GM18951 (cell line): ENCODE measurements around the gene NCKAP5.

Source experiments
- POLR2A ChIP-seq: IDR thresholded peaks from 4 replicates; pipeline ENCODE4 v1.6.1; 2011; ENCODE audit warnings: mild to moderate bottlenecking; ENCODE audit not compliant: insufficient read length, insufficient read depth; ENCODE audit errors: extremely low read depth
- in situ Hi-C: fragments of 300-500 bp; cut with MboI; formaldehyde crosslinking; loops from one replicate; pipeline ENCODE4 v1.12.0; 2022; ENCODE audit warnings: low sequenced_read_pairs, mixed read lengths, inconsistent platforms; ENCODE audit not compliant: unreplicated experiment

Gene NCKAP5

GRCh38 chr2:132656266-132656975 is 911.8 kb downstream of the NCKAP5 start:
- no peak for TF ChIP-seq POLR2A
- in situ Hi-C loops = no loop called here

- in situ Hi-C loops = no loop called here
- TF ChIP-seq POLR2A = no peak
Measured at GRCh38 chr2:132654968-132655367, 913.3 kb downstream of the NCKAP5 start.

GRCh38 chr2:132654335-132654734 is 913.9 kb downstream of the NCKAP5 start:
- no peak for TF ChIP-seq POLR2A
- in situ Hi-C loops = no loop called here

- in situ Hi-C loops = no loop called here
- no peak for TF ChIP-seq POLR2A
Measured at GRCh38 chr2:132652474-132652873, 915.8 kb downstream of the NCKAP5 start.

GRCh38 chr2:132651115-132652045 is 916.9 kb downstream of the NCKAP5 start:
- TF ChIP-seq POLR2A = no peak
- in situ Hi-C loops = no loop called here

GRCh38 chr2:132646540-132647108 is 921.6 kb downstream of the NCKAP5 start:
- in situ Hi-C loops = no loop called here
- TF ChIP-seq POLR2A = no peak

- TF ChIP-seq POLR2A = no peak
Measured at GRCh38 chr2:132645722-132646539, 922.3 kb downstream of the NCKAP5 start.

GRCh38 chr2:132645176-132645575 is 923.1 kb downstream of the NCKAP5 start:
- no peak for TF ChIP-seq POLR2A
- in situ Hi-C loops = no loop called here

More at GRCh38 chr2:132645722-132646539, 922.3 kb downstream of the NCKAP5 start:
- in situ Hi-C loops = no loop called here

- no peak for TF ChIP-seq POLR2A
Measured at GRCh38 chr2:132642415-132642814, 925.8 kb downstream of the NCKAP5 start.

GRCh38 chr2:132641819-132642218 is 926.4 kb downstream of the NCKAP5 start:
- in situ Hi-C loops = no loop called here
- TF ChIP-seq POLR2A = no peak

More at GRCh38 chr2:132642415-132642814, 925.8 kb downstream of the NCKAP5 start:
- in situ Hi-C loops = no loop called here

- in situ Hi-C loops = no loop called here
- no peak for TF ChIP-seq POLR2A
Measured at GRCh38 chr2:132640116-132640515, 928.1 kb downstream of the NCKAP5 start.

GRCh38 chr2:132638313-132639040 is 929.8 kb downstream of the NCKAP5 start:
- in situ Hi-C loops = no loop called here
- TF ChIP-seq POLR2A = no peak

GRCh38 chr2:132636346-132636745 is 931.9 kb downstream of the NCKAP5 start:
- in situ Hi-C loops = no loop called here
- TF ChIP-seq POLR2A = no peak
